Hematopoietic multipotent progenitor cell treated with erythropoietin and hydrocortisone succinate and interleukin-3 and kit ligand, for 4 days (in vitro differentiated cells): ENCODE results near the gene SMYD3.
A peak's percentile ranks its signal among the peaks of the same experiment; 100 is the strongest.
"Not testable (repeated sequence)": the region's sequence is repeated elsewhere in the genome, so short reads cannot be mapped to it uniquely, and the experiment has no call there.

ENCODE experiments used
- DNase-seq: peaks from one replicate; pipeline ENCODE4 v3.0.0-alpha.2; 2015

The SMYD3 gene

DNA sequence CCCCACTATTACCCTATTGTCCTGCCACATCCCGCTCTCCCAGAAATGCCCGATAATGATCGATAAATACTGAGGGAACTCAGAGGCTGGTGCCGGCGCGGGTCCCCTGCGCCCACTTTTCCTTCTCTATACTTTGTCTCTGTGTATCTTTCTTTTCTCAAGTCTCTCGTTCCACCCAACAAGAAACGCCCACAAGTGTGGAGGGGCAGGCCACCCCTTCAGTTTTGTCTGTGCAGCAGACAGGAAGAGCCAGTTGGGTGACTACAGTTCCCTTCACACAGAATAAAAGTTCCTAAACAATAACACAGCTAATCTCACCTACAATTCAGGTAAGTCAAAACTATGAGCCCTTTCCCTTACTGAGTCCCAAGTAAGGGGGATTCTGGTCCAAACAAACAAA lies 423.7 kb downstream of the SMYD3 start:
- DNase-seq = no peak

DNA sequence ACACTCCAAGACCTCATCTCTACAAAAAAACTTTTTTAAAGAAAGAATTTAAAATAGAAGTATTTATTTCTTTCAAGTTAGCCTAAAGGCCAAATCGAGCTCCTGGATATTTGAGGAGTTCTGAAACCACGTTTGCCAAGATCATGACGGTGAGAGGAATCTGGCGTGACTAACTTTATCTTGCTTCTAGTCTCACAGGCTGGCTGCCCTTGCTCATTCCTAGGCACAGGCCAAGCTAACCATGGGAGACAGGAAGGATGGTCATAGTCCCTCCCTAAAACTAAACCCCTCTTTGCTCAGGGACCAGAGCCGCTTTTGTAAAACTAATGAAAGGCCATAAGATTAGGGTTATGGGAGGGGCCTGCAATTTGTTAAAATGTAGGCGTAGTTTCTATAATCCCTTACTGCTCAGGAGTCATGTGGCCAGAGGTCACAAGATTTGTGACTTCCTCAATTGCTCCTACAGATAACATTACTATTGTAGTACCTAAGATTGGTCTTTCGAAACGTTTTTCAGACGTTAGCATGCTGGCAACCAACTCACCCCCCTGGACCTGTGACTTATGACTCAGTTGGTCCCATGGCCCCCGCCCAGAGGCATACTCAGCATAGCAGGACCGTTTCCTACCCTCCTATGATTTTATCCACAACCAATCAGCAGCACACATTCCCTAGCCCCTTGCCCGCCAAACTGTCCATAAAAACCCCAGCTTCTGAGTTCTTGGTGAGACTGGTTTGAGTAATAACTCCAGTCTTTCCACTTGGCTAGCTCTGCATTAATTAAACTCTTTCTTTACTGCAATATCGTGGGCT lies 425.0 kb downstream of the SMYD3 start:
- no peak for DNase-seq

DNA sequence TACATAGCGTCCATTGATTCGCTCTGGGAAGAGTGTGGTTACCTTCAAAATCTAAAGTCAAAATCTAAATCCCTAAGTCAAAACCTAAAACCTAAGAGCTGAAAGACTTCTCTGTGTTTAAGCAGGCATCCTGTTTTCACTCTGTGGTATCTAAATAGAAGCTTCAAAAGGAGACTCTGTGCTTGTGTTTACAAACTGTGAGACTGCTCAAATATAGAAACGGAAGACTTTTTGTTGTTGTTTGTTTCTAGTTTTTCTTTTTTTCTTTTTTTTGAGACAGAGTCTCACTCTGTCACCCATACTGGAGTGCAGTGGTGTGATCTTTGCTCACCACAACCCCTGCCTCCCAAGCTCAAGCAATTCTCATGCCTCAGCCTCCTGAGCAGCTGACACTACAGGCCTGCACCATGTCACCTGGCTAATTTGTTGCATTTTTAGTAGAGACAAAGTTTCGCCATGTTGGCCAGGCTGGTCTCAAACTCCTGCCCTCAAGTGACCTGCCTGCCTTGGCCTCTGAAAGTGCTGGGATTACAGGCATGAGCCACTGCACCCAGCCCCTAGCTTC lies 425.9 kb downstream of the SMYD3 start:
- no peak for DNase-seq

DNA sequence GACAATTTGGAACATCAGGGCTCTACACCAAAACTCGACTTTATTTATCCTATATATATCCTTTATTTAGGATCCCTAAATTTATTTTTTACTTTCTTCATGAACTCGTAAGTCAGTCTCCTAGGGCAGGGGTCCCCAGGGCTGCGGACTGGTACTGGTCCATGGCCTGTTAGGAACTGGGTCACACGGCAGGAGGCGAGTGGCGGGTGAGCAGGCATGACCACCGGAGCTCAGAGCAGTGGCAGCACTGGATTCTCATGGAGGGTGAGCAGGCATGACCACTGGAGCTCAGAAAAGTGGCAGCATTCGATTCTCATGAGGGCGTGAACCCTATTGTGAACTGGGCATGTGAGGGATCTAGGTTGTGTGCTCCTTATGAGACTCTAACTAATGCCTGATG lies 427.0 kb downstream of the SMYD3 start:
- no peak for DNase-seq

DNA sequence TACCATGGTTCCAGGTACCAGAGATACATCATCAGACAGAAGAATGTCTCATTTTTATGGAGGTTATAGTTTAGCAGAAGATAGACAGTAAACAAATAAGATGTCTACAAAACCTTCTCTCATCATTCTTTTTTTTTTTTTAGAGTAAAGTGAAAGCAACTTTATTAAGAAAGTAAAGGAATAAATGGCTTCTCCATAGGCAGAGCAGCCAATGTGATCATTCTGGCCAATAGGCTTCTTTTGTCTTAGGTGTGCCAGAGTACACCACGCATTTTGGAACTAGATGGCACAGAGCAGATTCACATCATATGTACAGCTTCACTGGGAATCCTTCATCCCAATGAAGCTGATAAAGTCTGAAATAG lies 428.2 kb downstream of the SMYD3 start:
- DNase-seq = peak; percentile 5

DNA sequence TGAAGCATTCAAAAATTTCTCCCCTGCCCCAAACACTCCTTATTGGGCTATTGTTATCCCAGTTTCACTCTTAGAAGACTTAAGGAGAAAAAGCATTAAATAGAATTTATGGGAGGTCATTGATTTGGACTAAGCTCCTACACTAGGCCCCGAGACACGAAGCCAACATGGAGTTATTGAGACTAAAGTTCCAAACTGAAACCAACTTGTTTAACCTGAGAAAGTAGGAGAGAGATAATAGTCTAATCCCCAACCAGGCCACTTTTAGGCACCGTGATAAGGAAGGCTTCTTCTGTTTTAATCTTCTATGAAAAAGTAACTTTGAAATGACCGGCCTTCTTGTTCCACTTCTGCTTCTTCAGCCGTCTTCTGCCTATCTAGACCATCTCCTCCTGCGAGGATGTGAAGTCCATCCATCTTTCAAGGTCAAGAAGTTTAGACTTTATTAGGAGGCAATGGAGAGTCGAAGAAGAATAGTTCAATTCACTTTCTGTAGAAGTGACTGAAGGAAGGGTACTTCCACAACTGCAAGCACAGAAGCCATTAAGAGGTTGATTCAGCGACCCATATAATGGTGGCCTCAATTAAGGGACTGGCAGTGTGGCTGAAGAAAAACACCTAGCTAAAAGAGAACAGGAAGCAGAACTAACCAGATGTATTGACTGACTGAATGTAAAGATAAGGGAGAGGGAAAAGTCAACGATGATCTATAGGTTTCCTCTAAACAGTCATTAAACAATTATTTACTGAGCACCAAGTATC lies 428.8 kb downstream of the SMYD3 start:
- peak; percentile 47 for DNase-seq

DNA sequence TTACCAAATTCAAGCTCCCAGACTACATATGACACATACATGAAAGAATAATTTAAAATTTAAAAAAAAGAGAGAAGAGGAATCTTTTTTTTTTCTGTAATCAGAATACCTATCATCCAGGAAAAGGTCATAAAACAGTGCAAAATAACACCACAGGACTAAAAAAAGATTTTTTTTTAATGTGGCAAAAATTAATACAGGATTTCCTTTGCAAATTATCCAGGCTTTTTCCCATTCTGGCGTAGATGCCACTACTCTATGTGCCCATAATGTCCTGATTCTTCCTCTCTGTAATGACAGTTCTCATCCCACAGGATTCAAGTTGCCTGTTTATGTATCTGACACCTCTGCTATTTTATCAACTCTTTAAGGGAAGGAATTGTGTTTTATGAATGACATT lies 429.6 kb downstream of the SMYD3 start:
- no peak for DNase-seq

DNA sequence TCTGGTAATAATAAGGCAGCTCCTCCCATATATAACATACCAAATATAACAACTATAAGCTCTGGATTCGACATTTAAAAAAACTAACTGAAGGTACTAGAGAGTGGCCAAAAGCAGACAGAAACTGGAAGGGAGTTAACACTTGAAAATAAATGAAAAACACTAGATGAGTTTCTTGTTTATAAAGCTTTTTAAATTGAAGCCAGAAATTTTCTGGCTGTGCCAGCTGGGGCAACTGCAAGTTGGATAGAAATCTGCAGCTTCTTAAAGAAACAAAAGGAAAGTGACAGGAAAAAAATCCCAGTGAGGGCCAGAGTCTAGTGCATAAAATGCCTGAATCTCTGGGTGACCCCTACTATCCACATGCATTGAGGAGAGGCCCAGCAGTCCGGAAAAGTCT lies 432.7 kb downstream of the SMYD3 start:
- DNase-seq = no peak

DNA sequence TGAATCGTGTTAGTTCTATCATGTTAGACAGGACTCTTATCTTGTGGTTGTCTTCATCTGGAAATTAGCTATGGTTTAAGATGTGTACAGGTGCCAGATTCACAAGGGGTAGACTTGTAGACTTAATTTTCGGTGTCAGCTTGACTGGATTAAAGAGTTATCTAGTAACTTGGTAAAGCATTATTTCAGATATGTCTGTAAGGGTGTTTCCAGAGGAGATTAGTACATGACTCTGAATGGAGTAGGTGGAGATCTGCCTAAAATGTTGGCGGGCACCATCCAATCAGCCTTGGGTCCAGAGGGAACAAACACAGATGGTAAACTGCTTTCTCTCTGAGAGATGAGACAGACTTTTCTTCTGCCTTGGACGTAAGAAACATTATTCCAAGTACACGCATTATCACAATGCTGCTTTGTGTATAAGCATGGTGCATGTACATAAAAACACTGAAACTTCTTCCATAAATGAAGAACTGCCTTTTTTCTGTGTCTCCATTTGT lies 434.6 kb downstream of the SMYD3 start:
- peak; percentile 13 for DNase-seq

DNA sequence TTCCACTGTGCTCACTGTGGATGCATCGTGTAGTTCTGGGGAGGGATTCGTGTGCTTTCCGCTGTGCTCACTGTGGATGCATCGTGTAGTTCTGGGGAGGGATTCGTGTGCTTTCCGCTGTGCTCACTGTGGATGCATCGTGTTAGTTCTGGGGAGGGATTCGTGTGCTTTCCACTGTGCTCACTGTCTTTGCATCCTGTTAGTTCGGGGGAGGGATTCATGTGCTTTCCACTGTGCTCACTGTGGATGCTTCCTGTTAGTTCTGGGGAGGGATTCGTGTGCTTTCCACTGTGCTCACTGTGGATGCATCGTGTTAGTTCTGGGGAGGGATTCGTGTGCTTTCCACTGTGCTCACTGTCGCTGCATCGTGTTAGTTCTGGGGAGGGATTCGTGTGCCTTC lies 435.1 kb downstream of the SMYD3 start:
- DNase-seq = peak; percentile 8

DNA sequence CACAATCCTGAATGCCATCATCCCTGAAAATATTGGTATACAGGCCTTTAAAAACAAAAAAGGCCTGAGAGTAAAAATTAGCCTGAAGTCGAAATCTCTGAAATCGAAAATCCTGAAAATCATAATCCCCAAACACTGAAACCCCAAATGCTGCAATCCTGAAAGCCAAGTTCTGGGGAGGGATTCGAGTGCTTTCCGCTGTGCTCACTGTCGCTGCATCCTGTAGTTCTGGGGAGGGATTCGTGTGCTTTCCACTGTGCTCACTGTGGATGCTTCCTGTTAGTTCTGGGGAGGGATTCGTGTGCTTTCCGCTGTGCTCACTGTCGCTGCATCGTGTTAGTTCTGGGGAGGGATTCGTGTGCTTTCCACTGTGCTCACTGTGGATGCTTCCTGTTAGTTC lies 435.5 kb downstream of the SMYD3 start:
- DNase-seq = not testable (repeated sequence)

DNA sequence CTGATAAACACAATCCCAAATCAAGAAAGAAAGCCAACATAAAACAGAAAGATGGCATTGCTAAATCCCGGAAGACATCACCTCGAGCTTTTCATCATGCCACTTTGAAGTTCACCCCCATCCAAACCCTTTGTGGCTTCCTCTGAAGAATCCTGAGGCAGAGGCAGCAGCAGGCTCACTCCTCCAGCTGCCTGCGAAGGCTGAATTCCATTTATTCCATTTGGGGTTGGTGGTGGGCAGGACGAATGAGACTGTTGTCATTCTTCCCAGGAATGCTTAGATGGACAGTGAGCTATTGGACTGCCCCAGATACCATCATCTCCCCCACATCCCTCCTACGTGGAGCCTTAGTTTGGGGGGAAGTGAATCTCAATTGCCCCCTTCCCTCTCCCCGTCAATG lies 437.5 kb downstream of the SMYD3 start:
- no peak for DNase-seq

DNA sequence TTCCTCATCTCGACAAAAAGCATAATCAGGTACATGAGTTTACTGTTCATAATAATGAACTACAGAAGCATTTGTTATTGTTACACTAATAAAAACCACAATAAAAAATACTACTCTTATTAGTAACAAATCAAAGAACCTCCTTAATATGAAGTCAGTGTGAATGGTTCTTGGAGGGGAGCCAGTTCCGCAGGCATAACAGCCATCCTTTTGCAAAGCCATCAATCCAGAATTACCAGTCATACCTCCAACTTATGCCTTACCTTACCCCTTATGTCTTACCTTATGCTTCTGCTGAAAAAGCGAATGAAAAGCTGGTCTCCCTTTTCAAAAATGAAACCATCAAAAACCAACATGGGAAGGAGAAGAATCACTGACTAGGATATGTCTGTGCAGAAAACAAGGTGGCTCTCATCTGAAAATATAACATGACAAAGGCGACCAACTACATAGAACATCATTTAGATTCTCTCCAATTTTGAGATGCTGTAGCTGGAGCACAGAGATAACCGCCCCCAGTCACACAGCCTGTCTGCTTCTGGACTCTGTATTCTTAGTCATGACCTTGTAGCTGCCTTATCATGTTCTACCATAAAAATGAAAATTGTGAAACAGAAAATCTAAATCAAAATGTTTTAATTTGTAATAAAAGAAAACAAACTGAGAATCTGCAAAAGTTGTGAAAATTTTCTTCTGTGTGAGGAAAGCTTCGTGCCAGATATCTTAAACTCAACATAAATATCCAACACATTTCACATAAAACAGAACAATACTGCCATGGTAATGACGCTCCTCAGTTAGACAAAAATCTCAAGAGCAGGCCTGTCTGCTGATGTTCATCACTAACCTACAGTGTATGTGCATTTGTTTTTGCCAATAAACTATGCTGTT lies 438.2 kb downstream of the SMYD3 start:
- DNase-seq = peak; percentile 64

DNA sequence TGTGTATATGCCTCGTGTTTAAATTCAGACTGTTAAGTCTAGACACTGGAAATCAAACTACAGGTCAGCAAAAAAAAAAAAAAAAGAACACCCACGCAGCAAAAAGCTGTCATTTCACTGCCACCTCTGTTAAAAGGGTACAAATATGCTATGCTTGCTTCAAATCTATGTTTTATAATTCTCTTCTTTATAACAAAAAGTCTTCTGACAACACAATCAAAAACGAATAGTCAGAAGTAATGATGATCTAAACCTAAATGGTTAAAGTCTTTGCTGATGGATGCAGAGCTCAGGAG lies 438.9 kb downstream of the SMYD3 start:
- no peak for DNase-seq

DNA sequence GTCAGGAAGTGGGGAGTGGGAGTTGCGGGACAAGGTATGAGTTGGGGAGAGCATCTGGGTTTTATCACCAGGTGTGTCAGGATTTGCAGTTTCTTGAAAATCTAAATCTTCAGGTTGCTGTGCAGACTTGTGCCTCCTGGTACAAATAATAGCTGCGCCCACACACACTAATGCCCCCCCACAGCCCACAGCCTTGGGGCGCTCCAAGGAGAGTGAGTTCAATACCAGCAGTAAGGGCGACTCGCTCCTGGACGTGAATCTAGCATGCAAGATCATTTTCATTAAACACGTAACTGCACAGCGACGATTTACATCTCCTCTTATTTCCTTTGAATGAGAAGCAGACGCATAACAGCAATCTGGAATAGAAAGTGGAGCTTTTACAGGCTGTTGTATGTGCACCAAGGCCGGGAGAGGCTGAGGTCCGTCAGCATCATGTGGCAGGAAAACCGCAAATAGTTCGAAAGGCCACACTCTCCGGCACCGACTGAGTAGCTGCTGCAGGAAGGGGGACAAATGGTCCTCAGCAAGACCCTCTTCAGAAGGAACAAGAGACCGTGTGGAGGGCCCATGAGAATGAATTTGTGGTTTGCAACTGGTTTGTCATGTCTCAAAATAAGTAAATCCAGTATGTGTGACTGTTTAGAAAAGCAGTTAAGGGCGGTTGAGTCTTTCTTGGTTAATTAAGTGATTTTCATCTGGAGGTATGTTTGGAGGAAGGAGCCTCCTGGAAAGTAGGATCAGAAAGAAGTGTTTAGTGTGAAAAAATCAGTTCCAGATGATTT lies 439.5 kb downstream of the SMYD3 start:
- DNase-seq = peak; percentile 79

DNA sequence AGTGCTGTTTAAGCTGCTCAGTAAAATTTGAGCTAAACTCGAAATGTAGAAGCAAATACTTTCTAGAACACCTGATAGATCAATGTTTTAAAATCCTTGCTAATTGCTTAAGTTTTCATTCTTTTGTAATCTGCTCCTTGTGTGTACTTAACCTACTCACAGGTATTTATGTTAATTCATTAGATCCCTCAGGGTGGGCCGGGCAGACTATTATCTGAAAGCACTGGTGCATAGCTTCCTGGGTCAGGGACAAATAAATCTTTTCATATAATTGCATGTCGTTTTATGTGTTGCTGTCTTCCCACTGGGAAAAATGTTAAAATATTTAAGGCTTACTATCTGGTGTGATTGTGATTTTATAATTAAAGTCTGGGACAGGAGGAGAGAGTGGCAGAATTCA lies 440.5 kb downstream of the SMYD3 start:
- no peak for DNase-seq

DNA sequence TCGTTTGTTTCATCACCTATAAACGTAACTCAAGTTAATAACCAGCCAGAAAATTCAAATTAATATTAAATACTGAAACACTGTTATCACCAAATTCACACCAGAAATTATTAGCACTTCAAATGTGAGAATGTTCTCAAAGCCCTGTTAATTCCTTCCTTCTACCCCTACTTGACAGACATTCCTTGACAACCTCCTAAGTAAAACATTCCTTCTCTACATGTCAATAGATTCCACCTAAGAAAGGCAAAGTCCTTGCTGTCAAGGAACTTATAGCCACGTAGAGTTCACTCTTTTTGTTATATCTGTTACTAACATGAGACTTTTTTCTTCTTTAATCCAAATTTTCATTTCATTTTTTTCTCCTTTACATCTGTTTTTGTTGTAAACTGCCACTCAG lies 441.5 kb downstream of the SMYD3 start:
- DNase-seq = no peak

DNA sequence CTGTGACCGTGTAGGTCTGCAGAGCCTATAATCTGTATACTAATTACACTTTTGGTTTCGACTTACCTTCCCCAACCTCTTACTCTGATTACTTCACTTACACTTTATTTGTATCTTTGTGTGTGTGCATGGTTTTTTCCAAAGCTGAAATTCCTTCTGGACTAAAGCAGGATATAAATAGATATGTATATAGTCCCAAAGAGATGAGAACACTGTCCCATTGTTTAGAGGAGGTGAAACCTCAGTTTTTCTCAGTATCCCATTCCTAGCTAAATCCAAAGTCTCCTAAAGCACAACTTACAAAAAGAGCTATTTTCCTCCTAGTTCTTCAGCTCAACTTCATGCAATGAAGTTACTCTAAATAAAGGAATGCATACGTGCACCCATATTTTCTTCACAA lies 442.2 kb downstream of the SMYD3 start:
- no peak for DNase-seq

DNA sequence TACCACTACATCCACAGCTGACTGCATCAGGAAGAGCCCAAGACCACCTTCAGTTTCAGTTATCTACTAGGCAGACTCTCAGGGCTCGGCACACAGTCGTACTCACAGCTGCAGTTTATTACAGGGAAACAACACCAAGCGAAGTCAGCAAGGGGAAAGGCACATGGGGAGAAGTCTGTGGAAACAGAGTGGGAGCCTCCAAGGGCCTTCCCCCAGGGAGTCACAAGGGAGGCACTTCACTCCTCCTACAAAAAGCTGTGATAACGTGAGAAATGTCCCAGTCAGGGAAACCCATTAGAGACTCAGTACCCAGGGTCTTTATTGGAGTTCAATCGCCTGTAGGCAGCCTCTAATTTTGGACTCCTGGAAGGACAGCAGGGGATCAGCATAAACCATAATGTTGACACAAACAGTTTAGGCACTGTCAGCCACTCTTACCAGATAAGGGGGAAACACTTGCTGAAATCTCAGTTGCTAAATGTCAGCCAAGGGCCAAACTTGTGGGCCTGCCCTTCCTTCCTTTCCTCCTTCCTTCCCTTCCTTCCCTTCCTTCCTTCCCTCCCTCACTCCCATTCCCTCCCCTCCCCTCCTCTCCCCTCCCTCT lies 444.0 kb downstream of the SMYD3 start:
- no peak for DNase-seq

DNA sequence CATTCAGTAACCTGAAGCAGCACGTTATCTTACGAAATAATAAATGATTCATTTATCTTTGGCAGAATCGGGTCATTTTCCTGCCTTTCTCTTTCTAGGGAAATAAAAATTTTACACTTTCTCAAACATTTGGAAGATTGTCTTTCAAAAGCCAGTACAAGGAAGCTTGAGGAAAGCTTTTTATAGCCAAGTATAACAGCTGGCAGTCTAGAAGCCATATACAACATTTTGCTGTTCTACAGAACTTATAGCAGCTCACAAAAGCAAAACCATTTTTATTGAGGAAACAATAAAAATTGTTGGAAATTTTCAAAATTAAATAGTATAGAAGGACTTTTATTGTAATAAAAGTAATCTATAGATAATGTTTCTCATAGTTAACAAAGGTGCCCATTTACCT lies 448.6 kb downstream of the SMYD3 start:
- no peak for DNase-seq

DNA sequence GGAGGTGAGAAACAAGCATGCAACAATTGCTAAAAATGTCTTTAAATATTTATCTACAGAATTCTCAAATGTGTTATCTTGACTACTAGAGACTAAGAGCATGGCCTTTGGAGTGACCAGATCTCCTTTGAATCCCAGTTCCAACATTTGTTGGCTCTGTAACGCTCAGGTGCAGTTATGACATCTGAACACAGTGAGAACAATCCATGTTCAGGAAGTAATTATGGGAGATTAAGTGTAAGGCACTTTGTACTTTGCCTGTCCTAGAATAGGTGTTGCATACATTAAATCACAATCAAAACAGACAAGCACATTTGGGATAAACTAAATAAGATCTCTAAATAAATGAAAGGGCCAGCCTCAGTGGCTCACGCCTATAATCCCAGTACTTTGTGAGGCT lies 454.5 kb downstream of the SMYD3 start:
- no peak for DNase-seq
